ENCODE results near the gene UNC5CL. TPM values are rescaled to one million over a fixed set of nuclear protein-coding genes. Genes with fewer than 3 reads are reported as not detected.

Gene UNC5CL
- total and polyA plus RNA-seq, 2 experiments from 2014 or later, result 0.87 to 1.2 TPM

GRCh38 chr6:41080621-41081020 lies 41.6 kb upstream of the UNC5CL start:
- Mint-ChIP-seq H3K27ac (no peak overlapping the region), H3K36me3 (ENCODE audit: low read depth) (peaks cover 51% of the 10 kb centered on the region), H3K4me3 (no peak overlapping the region), H3K9me3 (no peaks in the 10 kb centered on the region), H3K27me3 (ENCODE audit: insufficient read depth, low read depth, poor library complexity) (no peaks in the 10 kb centered on the region), H3K4me1 (peaks cover 8% of the 10 kb centered on the region)
- H3K9me2 ChIP-seq (ENCODE audit: insufficient read depth), result no peaks in the 10 kb centered on the region
- no peak overlapping the region for H3K4me3 ChIP-seq
- no peaks in the 10 kb centered on the region for H3F3A ChIP-seq (replicated peaks; ENCODE audit: low read depth)
- peaks cover 8% of the 10 kb centered on the region for H3K4me1 ChIP-seq (ENCODE audit: insufficient read depth)
- DNase-seq (ENCODE audit: low spot score), result no peak
- H2AFZ ChIP-seq, result no peak overlapping the region
- peaks cover 35% of the 10 kb centered on the region for H4K20me1 ChIP-seq (replicated peaks; ENCODE audit: insufficient read depth)
- TF ChIP-seq POLR2AphosphoS5 (IDR thresholded peaks at IDR 0.05; ENCODE audit: low read depth) (no peak), CTCF (conservative IDR thresholded peaks at IDR 0.05; ENCODE audit: low read depth in 2 of 2) (no peak), ZNF462 (CRISPR knock-in tag; IDR thresholded peaks at IDR 0.05) (no peak), ZNF331 (CRISPR knock-in tag; IDR thresholded peaks at IDR 0.05; ENCODE audit: low read depth) (no peak), NANOG (IDR thresholded peaks at IDR 0.05; ENCODE audit: borderline replicate concordance) (no peak), STAT1 (IDR thresholded peaks at IDR 0.05; ENCODE audit: unreplicated experiment) (no peak), ETS1 (IDR thresholded peaks at IDR 0.05) (no peak), JUNB (IDR thresholded peaks at IDR 0.05; ENCODE audit: unreplicated experiment) (no peak), REST (IDR thresholded peaks at IDR 0.05; ENCODE audit: unreplicated experiment) (no peak), EZH2 (IDR thresholded peaks at IDR 0.05; ENCODE audit: low read depth, unreplicated experiment) (no peak), EZH2phosphoT487 (IDR thresholded peaks at IDR 0.05; ENCODE audit: unreplicated experiment) (no peak), CREB1 (CRISPR knock-in tag; IDR thresholded peaks at IDR 0.05; ENCODE audit: low read depth) (no peak), ZNF114 (CRISPR knock-in tag; IDR thresholded peaks at IDR 0.05) (no peak)
- no peaks in the 10 kb centered on the region for H3K27me3 ChIP-seq (ENCODE audit: insufficient read depth)
- no peak for ATAC-seq
- H3K36me3 ChIP-seq (ENCODE audit: insufficient read depth), result peaks cover 55% of the 10 kb centered on the region
- no peak overlapping the region for H3K4me2 ChIP-seq
- H3K79me2 ChIP-seq (replicated peaks; ENCODE audit: insufficient read depth), result peaks cover 99% of the 10 kb centered on the region
- H3K27ac ChIP-seq (ENCODE audit: low read depth), result no peak overlapping the region

Measured in GM23338 (cell line).